HG02610 (cell line): Measurements from ENCODE around the gene DNASE1L1.
A peak's percentile ranks its signal among the peaks of the same experiment; 100 is the strongest.

Source experiments
- ATAC-seq: cut with Tn5 transposase; IDR thresholded peaks from one replicate; pipeline ENCODE4 v1.9.1; 2021; ENCODE audit warnings: mild to moderate bottlenecking, moderate library complexity; ENCODE audit not compliant: unreplicated experiment

DNASE1L1 gene

DNA sequence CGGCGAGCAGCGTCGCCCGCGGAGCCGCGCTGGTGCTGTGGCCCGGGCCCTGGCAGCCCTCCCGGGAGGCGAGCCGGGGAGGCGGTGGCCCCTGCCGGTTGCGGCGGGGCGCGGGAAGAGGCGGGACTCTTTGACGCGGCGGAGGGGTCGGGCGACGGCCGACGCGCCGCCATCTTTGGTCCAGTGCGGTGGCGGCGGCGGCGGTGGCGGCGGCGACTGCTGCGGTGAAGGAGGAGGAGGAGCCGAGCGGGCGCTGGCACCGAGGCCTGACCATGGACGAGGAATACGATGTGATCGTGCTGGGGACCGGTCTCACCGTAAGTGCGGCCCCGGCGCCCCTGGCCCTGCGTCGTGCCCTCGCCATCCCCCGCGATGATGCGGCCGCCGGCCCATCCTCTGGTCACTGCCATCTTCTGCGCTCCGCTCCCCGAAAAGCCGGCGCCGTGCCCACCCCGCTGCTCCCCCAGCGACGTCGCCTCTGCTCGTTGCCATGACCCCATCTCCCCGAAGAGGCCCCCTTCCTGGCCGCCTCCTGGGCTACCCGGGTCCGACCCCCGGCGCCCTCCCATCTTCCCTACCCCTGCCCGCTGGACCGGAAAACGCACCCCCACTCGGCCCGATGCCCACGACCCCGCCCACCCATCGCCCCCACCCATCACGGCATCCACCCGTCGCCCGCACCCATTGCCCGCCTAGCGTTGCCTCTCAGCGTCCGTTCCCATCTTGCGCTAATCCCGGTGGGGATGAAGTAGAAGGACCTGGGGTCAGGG lies 28.1 kb upstream of the DNASE1L1 start, which contains the start of gene GDI1:
TSS of gene GDI1 (plus strand) at position 172 of the 770 bp plus-strand sequence. CDS start at position 273, 101 bp downstream.
- no peak for ATAC-seq

DNA sequence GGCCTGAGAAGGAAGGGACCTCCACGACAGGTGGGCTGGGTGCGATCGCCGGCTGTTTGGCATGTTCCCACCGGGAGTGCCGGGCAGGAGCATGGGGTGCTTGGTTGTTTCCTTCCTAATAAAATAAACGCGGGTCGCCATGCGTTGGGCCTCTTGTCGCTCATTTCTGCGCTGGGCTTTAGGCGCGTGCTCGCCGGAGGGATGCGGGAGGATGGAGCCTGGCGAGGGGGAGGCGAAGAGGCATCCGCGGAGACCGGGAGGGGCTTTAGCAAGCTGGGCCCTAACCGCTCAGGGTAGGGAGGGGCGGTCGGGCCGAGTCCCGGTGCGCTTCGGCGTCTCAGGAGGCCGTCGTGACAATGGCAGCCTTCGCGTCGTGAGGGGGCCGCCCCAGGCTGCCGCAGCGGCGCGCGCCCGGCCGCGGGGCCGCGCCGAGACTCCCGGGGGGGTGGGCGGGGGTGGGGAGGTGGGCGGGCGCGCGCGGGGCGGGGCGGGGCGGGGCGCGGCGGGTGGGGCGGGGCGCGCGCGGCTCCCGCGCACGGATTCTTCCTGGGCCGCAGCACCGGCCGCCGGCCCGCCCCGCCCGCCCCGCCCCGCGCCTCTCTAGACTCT lies 27.4 kb upstream of the DNASE1L1 start:
- no peak for ATAC-seq

DNA sequence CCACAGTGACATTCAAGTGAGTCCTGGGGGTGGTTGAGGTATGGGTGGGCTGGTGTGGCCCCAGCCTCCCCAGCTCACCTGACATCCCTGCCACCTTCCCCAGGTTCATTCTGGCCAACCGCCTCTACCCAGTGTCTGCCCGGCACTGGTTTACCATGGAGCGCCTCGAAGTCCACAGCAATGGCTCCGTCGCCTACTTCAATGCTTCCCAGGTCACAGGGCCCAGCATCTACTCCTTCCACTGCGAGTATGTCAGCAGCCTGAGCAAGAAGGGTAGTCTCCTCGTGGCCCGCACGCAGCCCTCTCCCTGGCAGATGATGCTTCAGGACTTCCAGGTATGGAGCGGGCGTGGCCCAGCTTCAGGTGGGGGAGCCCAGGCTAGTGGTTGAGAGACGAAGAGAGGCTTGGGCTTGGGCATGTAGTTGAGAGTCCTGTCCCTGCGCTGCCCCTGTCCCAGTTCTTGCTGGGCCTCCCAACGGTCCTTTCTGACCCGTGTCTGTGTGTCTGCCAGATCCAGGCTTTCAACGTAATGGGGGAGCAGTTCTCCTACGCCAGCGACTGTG lies 26.2 kb upstream of the DNASE1L1 start:
- ATAC-seq = no peak

DNA sequence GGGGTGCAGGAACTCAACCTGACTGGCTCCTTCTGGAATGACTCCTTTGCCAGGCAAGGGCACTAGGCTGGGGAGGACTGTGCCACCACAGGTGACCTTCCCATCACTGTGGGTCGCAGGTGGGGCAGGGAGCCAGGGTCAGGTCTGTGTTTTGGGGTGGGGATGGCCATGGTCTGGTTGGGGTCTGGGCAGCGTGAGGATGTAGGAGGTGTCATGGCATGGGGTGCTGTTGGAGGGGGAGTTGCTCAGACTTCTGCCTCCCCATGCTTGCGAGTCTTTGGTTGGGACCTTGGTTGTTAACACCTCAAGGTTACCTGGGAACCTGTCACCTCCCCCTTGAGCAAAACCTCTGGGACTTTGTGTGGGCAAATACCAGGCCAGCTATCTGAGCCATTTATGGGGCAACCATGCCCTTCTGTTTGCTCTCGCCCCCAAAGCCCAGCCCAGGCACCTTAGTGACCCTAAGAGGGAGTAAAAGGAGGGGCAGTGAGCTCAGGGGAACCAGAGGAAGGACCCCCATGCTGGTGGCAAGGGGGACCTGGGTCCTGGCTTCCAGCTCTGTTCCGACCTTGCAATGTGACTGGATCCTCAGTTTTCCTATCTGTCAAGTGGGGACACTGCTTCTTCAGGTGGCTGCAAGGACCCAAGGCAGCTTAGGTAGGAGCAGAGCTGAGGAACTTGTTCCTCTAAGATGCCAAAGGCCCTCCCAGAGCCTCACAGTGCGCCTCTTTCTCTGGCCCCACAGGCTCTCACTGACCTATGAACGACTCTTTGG lies 25.5 kb upstream of the DNASE1L1 start:
- ATAC-seq = no peak

DNA sequence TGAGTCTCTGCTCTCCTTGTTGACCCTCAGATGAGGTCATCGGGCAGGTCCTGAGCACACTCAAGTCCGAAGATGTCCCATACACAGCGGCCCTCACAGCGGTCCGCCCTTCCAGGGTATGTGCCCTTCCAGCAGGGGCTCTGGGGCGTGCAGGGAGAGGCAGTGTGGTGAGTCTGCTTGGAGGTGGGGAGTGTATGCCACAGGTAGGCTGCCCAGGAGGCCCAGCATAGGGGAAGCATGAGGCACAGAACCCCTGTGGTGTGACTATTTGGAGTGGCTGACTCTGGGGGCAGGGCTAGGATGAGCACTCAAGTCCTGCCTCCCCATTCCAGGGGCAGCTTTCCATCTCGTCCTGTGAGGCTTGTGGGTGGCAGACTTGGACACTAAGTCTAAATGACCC lies 24.6 kb upstream of the DNASE1L1 start:
- no peak for ATAC-seq

DNA sequence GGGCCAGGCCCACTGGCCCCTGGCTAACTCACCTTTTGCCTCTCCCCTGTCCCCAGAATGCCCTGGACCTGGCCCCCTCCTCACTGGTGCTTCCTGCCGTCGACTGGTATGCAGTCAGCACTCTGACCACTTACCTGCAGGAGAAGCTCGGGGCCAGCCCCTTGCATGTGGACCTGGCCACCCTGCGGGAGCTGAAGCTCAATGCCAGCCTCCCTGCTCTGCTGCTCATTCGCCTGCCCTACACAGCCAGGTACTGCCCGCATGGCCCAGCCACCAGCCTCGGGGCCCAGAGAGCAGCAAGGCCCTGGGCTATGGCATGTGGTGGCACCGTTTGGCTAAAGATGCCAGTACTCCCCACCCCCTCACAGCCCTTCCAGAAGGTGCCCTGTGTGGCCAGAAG lies 23.2 kb upstream of the DNASE1L1 start:
- no peak for ATAC-seq

DNA sequence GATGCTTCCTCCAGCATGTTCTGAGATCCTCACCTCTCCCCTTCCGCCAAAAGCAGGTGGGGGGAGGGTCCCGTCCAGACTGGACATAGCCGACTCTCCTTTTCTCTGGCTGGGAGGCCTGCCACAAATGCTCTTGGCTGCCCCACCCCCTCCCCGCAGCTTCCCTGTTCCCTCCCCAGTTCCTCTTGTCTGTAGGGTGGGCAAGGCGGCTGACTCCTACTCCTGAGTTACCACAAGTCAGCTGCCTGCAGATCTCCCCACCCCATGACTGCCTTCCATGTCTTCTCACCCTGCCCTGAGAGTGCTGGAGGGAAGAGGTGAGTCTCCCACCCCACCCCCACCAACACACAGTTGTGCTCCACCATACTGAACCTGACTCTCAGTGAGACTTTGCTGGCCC lies 22.3 kb upstream of the DNASE1L1 start:
- ATAC-seq = no peak

DNA sequence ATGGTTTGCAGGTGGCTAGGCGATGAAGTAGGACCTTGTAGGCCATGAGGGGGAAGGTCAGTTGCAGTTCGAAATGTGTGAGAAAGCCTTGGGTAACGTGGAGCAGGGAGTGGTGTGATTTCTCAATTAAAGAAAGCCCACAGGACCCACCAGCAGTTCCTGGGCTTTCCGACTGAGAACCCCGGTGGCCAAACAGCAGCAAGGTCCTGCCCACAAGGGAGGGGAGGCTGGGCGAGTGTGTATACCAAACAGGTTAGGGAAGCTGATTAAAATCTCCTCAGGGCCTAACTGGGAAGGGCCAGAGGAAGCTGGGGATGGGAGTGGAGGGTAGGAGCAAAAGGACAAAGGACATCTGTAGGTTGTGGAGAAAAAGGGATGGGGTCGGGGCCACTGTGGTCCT lies 21.9 kb upstream of the DNASE1L1 start:
- no peak for ATAC-seq

DNA sequence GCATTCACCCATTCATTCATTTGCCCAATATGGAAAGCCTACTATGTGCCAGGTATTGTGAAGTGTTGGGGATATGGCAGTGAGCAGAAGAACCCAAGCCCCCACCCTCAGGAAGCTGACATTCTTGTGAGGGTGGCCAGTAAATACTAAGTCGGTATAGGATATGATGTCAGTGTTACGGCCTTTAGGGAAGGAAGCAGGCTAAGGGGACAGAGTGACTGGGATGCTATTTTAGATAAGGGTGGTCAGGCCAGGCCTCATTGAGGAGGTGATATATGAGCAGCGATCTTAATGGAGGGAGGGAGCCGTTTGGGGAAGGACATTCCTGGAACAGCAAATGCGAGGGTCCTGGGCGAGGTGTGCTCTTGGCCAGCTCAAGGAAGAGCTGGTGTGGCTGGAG lies 21.4 kb upstream of the DNASE1L1 start:
- ATAC-seq = no peak

DNA sequence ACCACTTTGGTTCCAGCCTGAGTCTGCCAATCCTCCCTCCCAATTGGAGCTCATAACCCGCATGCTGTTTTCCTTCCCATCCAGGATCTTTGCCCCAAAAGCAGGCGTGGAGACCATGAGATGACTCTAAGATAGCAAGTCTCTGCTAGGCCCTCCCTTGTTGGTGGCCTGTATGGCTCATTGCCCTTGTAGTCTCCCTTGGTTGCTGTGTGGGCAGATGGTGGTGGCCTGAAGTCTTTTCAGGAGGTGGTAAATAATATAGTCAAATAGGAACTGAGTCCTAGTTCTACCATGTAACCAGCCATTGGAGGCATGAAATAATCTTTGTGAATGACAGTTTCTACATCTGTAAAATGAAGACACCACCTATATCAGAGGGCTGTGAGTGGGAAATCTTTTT lies 20.7 kb upstream of the DNASE1L1 start:
- ATAC-seq = no peak

DNA sequence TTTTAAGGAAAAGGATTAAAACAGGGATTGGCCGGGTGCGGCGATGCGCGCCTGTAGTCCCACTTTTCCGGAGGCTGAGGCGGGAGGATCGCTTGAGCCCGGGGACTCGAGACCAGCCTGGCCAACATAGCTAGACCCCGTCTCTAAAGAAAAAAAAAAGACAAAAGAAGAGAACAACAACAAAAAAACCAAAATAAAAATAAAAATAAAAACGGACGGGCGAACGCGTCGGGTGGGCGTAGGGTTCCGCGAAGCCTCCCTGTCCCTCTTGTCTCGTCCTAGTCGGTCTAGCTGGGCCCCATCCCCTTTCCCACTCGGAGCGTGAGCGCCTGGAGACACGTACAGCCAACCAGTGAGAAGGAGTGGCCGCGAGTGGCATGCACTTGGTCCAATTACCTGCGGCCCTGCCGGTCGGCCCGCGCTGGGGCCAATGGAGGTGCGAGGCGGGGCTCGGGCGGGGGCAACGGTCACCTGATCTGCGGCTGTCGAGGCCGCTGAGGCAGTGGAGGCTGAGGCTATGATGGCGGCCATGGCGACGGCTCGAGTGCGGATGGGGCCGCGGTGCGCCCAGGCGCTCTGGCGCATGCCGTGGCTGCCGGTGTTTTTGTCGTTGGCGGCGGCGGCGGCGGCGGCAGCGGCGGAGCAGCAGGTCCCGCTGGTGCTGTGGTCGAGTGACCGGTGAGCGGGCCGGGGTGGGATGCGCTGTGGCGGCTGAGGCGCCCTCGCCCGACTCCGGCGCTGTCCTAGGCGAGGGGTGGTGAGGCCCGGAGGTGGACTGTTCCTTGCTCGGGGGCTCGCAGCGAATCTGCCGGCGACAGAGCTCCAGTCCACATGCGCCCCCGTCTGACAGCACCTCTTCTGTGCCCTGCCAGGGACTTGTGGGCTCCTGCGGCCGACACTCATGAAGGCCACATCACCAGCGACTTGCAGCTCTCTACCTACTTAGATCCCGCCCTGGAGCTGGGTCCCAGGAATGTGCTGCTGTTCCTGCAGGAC lies 19.4 kb upstream of the DNASE1L1 start, which contains the start of gene ATP6AP1:
TSS of gene ATP6AP1 (plus strand) at position 502 of the 996 bp plus-strand sequence. CDS start at position 518, 16 bp downstream.
- peak; percentile 97 for ATAC-seq

DNA sequence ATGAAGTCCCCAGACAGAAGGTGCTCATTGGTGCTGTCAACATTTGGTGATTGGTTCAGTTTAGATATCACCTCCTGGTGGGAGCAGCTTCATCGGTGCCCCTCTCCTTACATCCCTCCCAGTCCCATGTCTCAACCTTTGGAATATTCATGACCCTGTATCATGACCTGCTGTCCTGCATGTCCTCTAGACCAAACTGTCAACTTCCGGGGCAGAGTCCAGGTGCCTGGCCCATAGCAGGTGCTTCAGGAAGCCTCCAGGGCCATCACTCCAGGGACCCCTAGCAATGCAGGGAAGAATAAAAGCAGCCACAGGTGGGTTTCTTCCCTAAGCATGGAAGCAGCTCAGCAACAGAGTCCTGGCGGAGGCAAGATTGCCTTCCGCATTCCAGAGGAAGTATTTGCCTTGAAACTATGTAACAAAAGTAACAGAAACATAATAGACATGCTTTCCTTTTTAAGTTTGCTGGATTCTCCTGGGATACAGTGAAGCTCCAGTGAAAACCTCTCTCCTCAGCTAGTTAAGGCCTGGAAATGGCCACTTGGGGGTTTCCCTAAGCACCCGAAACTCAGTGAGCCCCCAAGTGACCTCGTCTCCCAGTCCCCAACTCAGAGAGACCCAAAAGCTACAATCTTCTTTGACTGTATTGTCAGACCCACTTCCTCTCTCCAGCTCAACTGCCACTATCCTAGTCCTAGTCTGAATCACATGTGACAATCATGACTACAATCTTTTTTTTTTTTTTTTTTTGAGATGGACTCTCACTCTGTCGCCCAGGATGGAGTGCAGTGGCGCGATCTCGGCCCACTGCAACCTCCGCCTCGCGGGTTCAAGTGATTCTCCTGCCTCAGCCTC lies 18.1 kb upstream of the DNASE1L1 start:
- no peak for ATAC-seq

DNA sequence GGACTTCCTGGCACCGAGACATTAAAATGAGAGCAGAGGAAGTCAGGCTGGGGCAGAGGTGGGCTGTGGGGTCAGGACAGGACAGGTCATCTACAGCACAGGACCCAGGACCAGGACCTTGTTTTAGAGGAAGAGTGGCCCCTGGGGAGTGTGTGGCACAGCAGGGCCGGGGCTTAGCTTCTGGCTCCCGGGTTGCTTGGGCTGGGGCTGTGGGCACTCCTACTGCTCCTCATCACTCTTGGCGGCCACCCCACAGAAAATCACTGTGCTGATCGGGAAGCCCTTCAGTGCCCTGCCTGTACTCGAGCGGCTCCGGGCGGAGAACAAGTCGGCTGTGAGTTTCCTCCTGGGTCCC lies 11.3 kb upstream of the DNASE1L1 start:
- no peak for ATAC-seq

DNA sequence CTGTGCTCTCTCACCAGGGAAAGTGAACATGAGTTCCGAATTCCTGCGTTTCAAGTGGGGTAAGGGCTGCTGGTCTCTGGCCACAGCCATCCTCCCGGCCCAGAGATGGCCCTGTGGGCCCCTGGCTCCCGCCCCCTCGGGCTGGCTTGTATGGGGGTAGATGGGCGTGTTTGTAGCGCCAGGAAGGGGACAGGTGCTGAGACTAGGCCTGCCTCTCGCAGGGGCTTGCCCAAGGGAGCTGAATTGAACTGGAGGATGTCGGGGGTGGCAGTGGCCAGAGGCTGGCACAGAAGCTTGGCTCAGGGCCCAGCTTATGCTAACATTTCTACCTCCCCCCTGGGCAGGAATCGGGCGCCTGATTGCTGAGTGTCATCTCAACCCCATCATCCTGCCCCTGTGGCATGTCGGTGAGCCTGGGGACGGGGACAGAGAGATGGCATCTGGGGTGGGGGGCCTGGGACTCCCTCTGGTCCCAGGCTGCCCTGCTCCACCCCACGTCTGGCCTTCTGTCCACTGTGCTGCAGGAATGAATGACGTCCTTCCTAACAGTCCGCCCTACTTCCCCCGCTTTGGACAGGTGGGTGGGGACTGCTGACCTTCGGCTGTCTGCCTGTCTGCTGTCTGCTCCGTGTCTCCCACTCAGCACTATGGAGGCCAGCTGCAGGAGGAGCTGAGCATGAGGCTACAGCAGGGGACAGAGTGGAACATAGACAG lies 10.8 kb upstream of the DNASE1L1 start:
- no peak for ATAC-seq

DNA sequence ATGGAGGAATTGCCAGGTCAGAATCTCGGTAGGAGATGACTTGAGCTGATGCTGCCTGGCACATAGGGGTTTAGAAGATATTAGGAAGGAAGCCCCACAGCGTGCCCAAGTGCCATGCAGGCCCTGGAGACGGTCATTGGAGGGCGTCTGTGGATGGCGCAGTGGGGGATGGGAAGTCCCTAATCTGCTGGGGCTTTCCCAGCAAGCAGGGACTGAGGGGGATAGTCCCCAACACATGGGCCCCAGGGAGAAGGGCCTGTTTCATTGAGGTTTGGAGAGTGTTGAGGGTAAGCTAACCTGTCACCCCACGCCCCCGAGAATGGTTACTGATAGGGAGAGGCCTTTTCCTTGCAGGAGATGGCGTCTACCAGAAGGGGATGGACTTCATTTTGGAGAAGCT lies 10.1 kb upstream of the DNASE1L1 start:
- no peak for ATAC-seq

DNA sequence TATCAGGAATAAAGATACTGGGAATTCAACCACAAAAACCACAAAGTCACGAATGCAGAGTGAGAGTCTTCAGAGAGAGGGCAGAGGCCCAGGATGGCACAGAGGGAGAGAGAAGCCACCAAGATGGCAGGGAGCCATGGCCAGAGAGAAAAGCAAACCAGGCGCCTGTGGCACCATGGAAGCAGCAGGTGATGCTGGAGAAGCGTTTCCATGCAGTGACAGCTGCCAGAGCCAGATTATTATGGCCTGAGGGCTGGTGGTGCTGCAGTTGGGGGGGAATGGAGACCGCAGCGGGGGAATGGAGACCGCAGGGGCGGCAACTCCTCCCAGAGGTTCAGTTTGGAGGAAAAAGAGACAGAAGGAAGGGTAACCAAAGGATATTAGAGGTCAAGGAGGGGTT lies 8.1 kb upstream of the DNASE1L1 start:
- no peak for ATAC-seq

DNA sequence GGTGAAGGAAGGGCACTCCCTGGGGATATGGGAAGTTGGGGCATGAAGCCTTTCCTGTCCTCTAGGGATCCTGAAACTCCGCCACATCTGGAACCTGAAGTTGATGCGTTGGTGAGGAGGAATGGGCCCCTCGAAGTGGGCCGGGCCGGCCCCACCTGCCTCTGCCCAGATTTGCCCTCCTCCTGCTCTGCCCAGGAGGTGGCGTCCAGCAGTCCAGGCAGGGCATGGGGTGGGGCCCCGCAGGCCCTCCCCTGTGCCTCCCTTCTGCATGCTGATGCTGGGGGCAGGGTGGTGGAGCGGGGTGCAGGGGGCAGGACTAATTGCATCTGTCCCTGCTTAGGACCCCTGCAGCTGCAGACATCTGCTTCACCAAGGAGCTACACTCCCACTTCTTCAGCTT lies 4.1 kb upstream of the DNASE1L1 start:
- ATAC-seq = no peak

DNA sequence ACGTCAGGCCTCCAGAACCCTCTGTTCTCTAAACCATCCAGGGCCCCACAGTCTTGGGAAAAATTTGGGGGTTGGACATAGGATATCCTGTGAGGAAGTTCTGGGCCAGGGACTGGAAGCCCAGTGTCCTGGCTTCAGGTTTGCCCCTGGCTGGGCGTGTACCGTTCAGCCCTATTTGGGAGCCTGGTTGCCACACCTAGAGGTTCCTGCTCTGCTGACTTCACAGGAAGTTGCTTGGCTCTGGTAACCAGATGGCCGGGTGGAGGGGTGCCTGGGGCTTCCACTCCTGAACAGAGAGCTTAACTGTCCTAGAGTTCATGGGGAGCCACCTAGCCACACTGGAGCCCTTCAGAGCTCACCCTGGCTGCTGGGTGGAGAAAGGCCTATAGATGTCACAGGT lies 3.4 kb upstream of the DNASE1L1 start:
- ATAC-seq = no peak

DNA sequence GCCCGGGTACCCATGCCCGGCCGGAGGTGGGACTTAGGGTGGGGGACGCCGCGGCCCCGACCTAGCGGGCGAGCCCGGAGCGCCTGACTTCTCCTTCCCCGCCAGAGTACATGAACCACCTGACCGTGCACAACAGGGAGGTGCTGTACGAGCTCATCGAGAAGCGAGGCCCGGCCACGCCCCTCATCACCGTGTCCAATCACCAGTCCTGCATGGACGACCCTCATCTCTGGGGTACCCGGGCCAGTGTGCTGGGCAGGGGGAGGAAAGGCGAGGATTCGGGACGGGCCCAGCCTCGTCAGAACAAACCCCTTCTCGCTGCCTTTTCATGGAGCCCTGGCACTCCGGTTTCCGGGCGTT lies 2.9 kb upstream of the DNASE1L1 start:
- peak; percentile 41 for ATAC-seq
